IPS DF 6.9 (cell line): ENCODE data around the gene NFS1.
"Not testable (repeated sequence)": the region's sequence is repeated elsewhere in the genome, so short reads cannot be mapped to it uniquely, and the experiment has no call there.

Source experiments
- DNase-seq: peaks from one replicate; pipeline ENCODE4 v3.0.0-alpha.2; 2013; ENCODE audit warnings: low read depth, low spot score
- H3K27ac ChIP-seq: one replicate; pipeline ENCODE4 v1.5.1; 2013; ENCODE audit warnings: low read length, control low read depth
- H3K27me3 ChIP-seq: 2 replicates; pipeline ENCODE4 v1.6.1; 2013; ENCODE audit warnings: mild to moderate bottlenecking, low read length; ENCODE audit not compliant: control insufficient read depth, insufficient read depth
- H3K36me3 ChIP-seq: 2 replicates; pipeline ENCODE4 v1.6.1; 2013; ENCODE audit warnings: low read length; ENCODE audit not compliant: control insufficient read depth, insufficient read depth
- H3K4me1 ChIP-seq: 2 replicates; pipeline ENCODE4 v1.6.1; 2013; ENCODE audit warnings: low read length; ENCODE audit not compliant: control insufficient read depth, insufficient read depth
- H3K4me3 ChIP-seq: 2 replicates; pipeline ENCODE4 v1.5.1; 2013; ENCODE audit warnings: mild to moderate bottlenecking, low read length
- H3K9me3 ChIP-seq: 2 replicates; pipeline ENCODE4 v1.6.1; 2013; ENCODE audit warnings: low read length, inconsistent platforms; ENCODE audit not compliant: control insufficient read depth, insufficient read depth
- WGBS: extraction: QIAGEN DNeasy Blood & Tissue Kit; methylation state at CpG from one replicate; pipeline ENCODE4 v1.1.7; 2013; ENCODE audit warnings: mixed read lengths, missing lambda C conversion rate; ENCODE audit not compliant: insufficient read length, insufficient coverage; 5-methylcytosine and 5-hydroxymethylcytosine counted together

Gene NFS1

DNA sequence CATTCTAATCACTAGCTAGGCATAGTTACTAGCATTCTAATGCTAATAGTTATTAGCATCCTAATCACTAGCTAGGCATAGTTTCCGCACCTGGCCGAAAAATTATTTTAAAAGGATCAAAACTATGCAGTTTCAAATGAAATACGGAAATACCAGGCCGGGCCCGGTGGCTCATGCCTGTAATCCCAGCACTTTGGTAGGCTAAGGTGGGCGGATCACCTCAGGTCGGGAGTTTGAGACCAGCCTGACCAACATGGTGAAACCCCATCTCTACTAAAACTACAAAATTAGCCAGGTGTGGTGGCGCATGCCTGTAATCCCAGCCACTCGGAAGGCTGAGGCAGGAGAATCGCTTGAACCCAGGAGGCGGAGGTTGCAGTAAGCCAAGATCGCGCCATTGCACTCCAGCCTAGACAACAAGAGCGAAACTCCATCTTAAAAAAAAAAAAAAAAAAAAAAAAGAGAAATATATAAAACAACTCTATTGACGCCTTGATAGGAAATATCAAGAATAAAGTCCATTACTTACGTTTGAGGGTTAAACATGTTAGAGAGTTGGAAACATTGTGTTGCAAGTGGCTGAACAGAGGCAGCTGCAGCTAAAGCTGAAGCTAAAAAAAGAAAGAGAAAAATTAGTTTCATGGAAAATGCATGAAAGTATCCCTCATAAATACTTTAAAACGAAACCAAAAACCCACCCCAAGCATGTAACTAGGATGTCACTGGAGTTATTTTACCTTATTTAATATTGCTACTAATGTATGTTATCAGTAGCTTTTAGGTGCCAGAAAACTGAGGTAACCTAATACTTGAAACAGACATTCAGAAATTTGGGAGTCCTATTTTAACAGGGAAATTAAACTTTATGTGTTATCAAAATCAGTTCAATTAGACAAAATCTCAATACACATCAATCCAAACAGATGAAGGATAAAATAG is 7.7 kb upstream of the NFS1 start:
- not testable (repeated sequence) for H3K27me3 ChIP-seq, H3K27ac ChIP-seq, H3K4me1 ChIP-seq, DNase-seq, H3K4me3 ChIP-seq, H3K9me3 ChIP-seq
- no CpG with 5 or more reads among the region's 17 CpGs for WGBS
- peaks cover 11% of the 10 kb centered on the region; the same call in 1 of the 2 replicates for H3K36me3 ChIP-seq

GRCh38 chr20:35705894-35706293 is 6.7 kb upstream of the NFS1 start:
- H3K4me3 ChIP-seq, H3K4me1 ChIP-seq, H3K27me3 ChIP-seq, H3K27ac ChIP-seq, H3K36me3 ChIP-seq, DNase-seq, H3K9me3 ChIP-seq: not testable (repeated sequence)
- WGBS, result no CpG with 5 or more reads among the region's 11 CpGs

DNA sequence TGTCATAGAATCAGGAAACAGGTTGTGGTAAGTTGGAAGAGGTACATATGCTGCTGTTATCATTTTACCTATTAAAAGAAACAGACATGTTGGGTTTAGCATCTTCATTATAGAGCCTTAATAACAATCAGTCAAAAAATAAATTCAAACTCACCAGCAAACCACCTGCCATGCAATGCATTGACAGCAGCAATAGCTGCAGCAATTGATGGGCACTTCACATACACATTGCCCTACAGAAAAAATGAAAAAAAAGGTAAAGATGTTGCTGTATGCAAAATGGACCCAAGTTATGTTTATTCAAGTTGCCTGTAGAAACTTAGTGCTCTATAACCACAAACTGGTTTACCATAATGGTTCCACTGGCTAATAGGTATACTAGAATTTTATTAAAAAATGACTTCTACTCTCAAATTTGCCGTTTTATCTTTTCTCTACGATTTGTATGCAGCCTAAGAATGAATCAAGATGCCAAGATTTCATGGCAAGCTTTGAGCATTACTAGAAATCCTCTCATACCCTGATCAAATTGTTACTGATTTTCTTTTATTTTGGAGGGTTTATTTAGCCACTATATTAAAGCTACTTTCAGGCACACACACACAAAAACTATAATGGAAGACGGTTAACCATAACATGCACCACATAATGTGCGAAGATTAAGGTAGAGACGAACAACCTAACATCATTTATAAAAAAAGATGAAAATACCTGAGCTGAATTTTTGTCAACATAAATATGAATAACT is 5.5 kb upstream of the NFS1 start:
- H3K36me3 ChIP-seq, result peaks cover 9% of the 10 kb centered on the region; the same call in 1 of the 2 replicates

DNA sequence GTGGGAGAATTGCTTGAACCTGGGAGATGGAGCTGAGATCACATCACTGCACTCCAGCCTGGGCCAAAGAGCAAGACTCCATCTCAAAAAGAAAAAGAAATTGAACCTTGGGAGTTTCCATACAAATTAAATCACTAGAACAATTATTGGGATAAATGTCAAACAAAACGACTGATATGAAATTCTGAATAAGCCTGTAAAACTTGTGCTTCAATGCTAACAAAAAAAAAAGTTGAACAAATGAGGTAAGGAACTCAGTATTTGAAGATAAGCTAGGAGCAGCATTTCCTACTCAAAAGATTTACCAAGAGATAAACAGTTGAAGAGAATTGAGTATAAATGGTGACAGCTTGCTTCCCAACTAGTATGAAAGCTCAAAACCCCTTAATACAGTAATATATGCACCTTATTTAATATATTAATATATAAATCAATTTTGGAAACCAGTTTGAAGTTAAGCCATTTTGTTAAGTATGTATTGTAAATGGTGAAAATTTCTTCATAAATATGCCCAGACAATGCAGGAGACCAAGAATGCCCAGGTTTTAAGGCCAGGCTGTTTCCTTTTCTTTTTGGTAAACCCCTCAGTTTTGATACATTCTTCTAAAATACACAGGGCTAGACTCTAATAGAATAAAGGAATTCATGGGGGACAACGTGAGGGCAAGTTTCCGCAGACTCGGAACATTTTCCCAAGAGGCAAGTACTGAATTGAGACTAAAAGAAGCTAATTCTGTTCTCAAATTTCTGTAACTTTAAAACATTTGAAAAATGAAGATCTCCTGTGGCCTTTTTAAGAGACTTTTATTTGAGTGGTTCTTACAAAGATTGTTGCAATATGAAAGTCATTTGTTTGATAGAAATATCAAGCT is 3.9 kb upstream of the NFS1 start:
- H3K36me3 ChIP-seq, result peaks cover 9% of the 10 kb centered on the region; the same call in 1 of the 2 replicates
- DNase-seq, result no peak
- H3K9me3 ChIP-seq, result no peaks in the 10 kb centered on the region
- H3K4me3 ChIP-seq, result no peak overlapping the region
- no peaks in the 10 kb centered on the region for H3K27me3 ChIP-seq
- H3K27ac ChIP-seq, result no peak overlapping the region
- no peaks in the 10 kb centered on the region for H3K4me1 ChIP-seq
- WGBS, result no CpG with 5 or more reads among the region's 4 CpGs

More for the DNA sequence above, 5.5 kb upstream of the NFS1 start:
- H3K27me3 ChIP-seq, result no peaks in the 10 kb centered on the region
- H3K4me1 ChIP-seq, result no peaks in the 10 kb centered on the region
- no peaks in the 10 kb centered on the region for H3K9me3 ChIP-seq
- no CpG with 5 or more reads among the region's 5 CpGs for WGBS
- DNase-seq, result no peak
- no peak overlapping the region for H3K27ac ChIP-seq
- no peak overlapping the region for H3K4me3 ChIP-seq

GRCh38 chr20:35702051-35702823 is 3.1 kb upstream of the NFS1 start:
- Histone ChIP-seq H3K9me3 (no peaks in the 10 kb centered on the region), H3K36me3 (peaks cover 9% of the 10 kb centered on the region; the same call in 1 of the 2 replicates), H3K4me1 (0 out of 2 replicates have a peak, but pooled peaks cover 1% of the 10 kb centered on the region), H3K4me3 (no peak overlapping the region), H3K27me3 (no peaks in the 10 kb centered on the region), H3K27ac (no peak overlapping the region)
- DNase-seq, result no peak
- WGBS, result no CpG with 5 or more reads among the region's 12 CpGs

GRCh38 chr20:35700625-35701148 is 1.5 kb upstream of the NFS1 start:
- Histone ChIP-seq H3K4me3 (no peak overlapping the region), H3K27ac (no peak overlapping the region), H3K36me3 (peaks cover 5% of the 10 kb centered on the region; the same call in 1 of the 2 replicates), H3K4me1 (0 out of 2 replicates have a peak, but pooled peaks cover 1% of the 10 kb centered on the region), H3K27me3 (no peaks in the 10 kb centered on the region), H3K9me3 (no peaks in the 10 kb centered on the region)
- no CpG with 5 or more reads among the region's 7 CpGs for WGBS
- no peak for DNase-seq

GRCh38 chr20:35699957-35700624 is 939 bp upstream of the NFS1 start:
- Histone ChIP-seq H3K27me3 (no peaks in the 10 kb centered on the region), H3K36me3 (peaks cover 4% of the 10 kb centered on the region; the same call in 1 of the 2 replicates), H3K4me3 (peak overlapping the region; percentile 74; the same call in 1 of the 2 replicates), H3K4me1 (0 out of 2 replicates have a peak, but pooled peaks cover 1% of the 10 kb centered on the region), H3K9me3 (no peaks in the 10 kb centered on the region), H3K27ac (no peak overlapping the region)
- DNase-seq, result no peak
- WGBS, result no CpG with 5 or more reads among the region's 6 CpGs

- no peak for DNase-seq
- Histone ChIP-seq H3K4me1 (0 out of 2 replicates have a peak, but pooled peaks cover 1% of the 10 kb centered on the region), H3K27ac (no peak overlapping the region), H3K36me3 (no peaks in the 10 kb centered on the region; the same call in 1 of the 2 replicates), H3K4me3 (peak overlapping the region; percentile 74), H3K27me3 (no peaks in the 10 kb centered on the region), H3K9me3 (no peaks in the 10 kb centered on the region)
- no CpG with 5 or more reads among the region's 37 CpGs for WGBS
Observed at GRCh38 chr20:35698298-35699126, 640 bp downstream of the NFS1 start.
